Fibroblast of villous mesenchyme (primary cell): ENCODE results near the gene CEACAM5. TPM values are rescaled to one million over a fixed set of nuclear protein-coding genes. Genes with fewer than 3 reads are reported as not detected.

ENCODE experiments used
- DNase-seq: peaks from one replicate; pipeline ENCODE4 v3.0.0-alpha.2; 2010; ENCODE audit warnings: low read depth
- H3K4me3 ChIP-seq: 2 replicates; pipeline ENCODE4 v1.5.1; 2011; ENCODE audit warnings: low read depth, mild to moderate bottlenecking, low read length
- CTCF ChIP-seq: IDR thresholded peaks from 2 replicates; pipeline ENCODE4 v1.5.1; 2012; ENCODE audit warnings: low read depth, mild to moderate bottlenecking, low read length; ENCODE audit not compliant: insufficient read depth
- total RNA-seq: library from RNA; depleted of rRNA; stranded (reverse); fragments of >200 nt; gene quantifications from 2 replicates; pipeline ENCODE4 v1.2.3, GENCODE V29; 2012

The CEACAM5 gene
- total RNA-seq, 1 donor = not detected

- no peak for TF ChIP-seq CTCF
- no peak for DNase-seq
- no peak overlapping the region for H3K4me3 ChIP-seq
These were observed 13.4 kb upstream of the CEACAM5 start for GRCh38 chr19:41694831-41695635.

DNA sequence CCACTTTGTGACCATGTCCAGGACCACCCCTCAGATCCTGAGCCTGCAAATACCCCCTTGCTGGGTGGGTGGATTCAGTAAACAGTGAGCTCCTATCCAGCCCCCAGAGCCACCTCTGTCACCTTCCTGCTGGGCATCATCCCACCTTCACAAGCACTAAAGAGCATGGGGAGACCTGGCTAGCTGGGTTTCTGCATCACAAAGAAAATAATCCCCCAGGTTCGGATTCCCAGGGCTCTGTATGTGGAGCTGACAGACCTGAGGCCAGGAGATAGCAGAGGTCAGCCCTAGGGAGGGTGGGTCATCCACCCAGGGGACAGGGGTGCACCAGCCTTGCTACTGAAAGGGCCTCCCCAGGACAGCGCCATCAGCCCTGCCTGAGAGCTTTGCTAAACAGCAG is 12.7 kb upstream of the CEACAM5 start:
- DNase-seq = no peak
- TF ChIP-seq CTCF = no peak
- no peak overlapping the region for H3K4me3 ChIP-seq

DNA sequence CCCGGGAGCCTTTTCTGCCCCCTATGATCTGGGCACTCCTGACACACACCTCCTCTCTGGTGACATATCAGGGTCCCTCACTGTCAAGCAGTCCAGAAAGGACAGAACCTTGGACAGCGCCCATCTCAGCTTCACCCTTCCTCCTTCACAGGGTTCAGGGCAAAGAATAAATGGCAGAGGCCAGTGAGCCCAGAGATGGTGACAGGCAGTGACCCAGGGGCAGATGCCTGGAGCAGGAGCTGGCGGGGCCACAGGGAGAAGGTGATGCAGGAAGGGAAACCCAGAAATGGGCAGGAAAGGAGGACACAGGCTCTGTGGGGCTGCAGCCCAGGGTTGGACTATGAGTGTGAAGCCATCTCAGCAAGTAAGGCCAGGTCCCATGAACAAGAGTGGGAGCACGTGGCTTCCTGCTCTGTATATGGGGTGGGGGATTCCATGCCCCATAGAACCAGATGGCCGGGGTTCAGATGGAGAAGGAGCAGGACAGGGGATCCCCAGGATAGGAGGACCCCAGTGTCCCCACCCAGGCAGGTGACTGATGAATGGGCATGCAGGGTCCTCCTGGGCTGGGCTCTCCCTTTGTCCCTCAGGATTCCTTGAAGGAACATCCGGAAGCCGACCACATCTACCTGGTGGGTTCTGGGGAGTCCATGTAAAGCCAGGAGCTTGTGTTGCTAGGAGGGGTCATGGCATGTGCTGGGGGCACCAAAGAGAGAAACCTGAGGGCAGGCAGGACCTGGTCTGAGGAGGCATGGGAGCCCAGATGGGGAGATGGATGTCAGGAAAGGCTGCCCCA is 11.8 kb upstream of the CEACAM5 start:
- H3K4me3 ChIP-seq = no peak overlapping the region
- no peak for TF ChIP-seq CTCF
- no peak for DNase-seq

- no peak for DNase-seq
- no peak for TF ChIP-seq CTCF
- H3K4me3 ChIP-seq = no peak overlapping the region
These were observed 11.1 kb upstream of the CEACAM5 start for GRCh38 chr19:41697198-41697855.

DNA sequence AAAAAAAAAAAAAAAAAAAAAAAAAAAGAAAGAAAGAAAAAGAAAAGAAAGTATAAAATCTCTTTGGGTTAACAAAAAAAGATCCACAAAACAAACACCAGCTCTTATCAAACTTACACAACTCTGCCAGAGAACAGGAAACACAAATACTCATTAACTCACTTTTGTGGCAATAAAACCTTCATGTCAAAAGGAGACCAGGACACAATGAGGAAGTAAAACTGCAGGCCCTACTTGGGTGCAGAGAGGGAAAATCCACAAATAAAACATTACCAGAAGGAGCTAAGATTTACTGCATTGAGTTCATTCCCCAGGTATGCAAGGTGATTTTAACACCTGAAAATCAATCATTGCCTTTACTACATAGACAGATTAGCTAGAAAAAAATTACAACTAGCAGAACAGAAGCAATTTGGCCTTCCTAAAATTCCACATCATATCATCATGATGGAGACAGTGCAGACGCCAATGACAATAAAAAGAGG is 9.6 kb upstream of the CEACAM5 start:
- DNase-seq = no peak
- no peak overlapping the region for H3K4me3 ChIP-seq
- TF ChIP-seq CTCF = no peak

GRCh38 chr19:41699231-41699967 is 9.0 kb upstream of the CEACAM5 start:
- H3K4me3 ChIP-seq = no peak overlapping the region
- no peak for DNase-seq
- no peak for TF ChIP-seq CTCF
